ENCODE results near the gene GNLY.
A peak's percentile ranks its signal among the peaks of the same experiment; 100 is the strongest.

Gene GNLY

DNA sequence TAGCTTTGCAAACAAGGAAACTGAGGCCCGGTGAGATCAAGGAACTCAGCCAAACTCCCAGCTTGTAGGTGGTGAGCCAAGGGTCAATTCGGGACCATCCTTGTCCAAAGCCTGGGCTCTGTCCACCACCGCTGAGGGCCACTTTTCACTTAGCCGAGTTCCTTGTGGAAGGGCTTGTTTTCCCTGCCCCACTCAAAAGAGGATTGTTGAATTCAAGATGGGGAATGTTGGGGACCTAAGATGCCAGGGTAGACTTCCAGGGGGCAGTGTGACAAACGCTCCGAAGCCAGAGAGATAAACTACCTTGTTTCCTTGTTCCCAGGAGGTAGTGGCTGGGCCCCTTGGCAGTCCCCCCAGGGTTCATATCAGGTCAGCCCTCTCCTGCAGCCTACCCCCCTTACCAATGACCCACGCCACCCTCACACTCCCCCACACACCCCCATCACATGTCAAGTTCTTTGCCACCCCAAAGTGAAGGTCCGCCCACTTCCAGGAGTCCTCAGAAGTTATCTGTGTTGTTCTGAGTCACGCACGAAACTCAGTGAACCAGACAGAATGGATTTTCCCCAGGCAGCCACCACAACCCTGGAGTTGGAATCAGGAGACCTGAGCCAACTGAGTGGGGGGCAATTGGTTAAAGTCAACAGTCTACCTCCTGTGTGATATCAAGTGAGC is 49.3 kb downstream of the GNLY start:
- DNase-seq, result no peak

DNA sequence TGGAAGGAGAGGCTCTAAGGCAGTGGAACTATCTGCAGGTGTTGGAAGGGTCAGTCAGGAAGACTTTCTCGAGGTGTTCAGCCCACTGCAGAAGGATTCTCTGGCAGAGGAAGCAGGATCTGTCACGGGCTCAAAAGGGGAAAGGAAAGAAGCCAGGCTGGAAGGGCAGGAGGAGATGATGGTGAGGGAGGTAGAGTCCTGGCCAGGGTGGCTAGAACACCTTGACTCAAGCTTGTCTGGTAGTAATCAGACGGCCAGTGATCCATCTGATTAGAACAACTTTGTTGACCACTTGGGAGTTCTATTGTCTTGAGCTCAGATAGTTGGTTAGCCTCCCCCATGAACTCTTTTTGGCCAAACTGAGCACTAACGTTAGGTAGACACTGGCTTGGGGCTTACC is 49.9 kb downstream of the GNLY start:
- no peak for DNase-seq

DNA sequence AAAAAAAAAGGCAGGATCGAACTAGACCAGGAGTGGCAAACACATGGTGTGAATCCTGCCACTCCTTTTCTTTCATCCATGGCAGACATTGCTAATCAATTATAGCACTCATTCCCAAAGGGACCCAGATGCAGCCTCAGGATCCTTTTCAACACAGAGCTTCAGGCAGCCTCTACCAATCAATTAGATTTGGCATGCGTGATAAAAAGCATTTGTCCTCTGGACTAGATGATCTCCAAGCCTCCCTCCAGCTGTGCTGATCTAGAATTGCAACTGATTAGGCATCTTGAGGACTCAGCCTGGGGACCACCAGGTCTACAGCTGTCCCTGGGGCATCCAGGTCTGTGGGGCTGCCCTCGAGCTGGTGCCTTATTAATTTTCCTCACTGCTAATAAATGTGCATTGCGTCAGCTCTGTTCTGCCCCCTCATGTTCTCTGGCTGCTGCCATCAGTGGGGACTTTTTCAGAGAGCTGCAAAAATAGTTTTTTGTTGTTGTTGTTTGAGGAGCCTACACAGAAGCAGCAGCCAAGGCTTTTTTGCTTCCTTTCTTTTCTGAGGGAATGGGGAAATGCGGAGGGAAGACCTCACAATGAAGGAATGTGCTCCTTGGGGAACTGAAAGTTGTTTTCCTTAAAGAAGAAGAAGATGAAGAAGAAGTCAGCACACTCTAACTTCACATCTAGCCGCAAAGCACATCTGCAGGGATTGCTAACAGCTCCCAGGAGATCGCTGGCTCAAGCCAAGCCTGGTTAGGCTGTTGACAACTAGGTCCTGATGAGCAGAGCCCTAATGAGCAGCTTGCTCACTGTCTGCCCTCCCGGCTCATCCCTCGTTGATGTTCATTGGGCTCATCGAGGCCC is 50.8 kb downstream of the GNLY start:
- peak in 33 of 56 donors; percentile 19 to 77 (median 44) for DNase-seq

DNA sequence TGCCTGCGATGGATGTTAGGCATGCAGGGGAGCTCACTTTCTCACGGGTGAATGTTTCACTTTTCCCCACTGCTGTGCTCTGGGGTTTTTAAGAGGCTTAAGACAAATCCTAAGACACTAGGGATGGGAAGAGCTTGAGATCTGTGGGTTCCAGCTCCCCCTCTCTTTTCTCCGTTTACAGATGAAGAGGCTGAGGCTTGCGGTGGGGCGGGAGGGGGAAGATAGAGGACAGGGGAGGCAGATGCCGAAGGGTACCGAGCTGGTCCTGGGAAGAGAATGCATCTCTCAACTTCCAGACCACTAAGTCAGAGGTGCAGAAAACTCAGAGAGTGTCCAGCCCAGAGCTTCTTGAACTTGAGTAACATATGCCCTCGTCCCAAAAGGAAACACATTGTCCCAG is 51.5 kb downstream of the GNLY start:
- DNase-seq, result no peak

DNA sequence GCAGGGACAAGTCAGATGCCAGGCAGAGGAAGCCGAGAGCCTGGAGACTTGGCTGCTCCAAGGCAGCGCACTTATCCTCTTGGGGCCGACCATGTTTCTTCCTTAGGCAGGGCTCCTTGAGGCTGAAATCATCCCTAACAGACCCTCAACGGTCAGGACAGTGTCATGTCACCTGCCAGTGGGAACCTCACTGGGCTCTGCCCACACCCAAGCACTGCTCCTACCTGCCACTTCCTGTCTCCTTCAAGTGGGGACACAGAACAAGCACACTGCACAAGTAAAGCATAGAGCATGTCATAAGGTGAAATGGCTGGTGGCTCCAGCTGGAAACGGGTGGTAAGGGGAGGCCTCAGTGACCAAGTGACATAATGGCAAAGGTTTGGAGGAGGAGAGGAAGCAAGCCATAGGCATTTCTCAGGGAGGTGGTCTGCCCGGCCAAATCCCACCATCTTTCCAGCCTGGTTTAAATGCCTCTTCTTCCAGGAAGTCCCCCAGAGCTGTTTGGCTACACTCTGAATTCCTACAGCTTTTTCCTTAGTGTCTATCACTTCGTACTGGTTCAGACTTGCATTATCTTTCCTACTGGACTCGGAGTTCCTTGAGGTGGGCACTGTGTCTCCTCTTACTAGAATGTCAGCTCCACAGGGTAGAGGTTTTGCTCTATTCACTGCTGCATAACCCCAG is 52.3 kb downstream of the GNLY start:
- DNase-seq, result no peak

DNA sequence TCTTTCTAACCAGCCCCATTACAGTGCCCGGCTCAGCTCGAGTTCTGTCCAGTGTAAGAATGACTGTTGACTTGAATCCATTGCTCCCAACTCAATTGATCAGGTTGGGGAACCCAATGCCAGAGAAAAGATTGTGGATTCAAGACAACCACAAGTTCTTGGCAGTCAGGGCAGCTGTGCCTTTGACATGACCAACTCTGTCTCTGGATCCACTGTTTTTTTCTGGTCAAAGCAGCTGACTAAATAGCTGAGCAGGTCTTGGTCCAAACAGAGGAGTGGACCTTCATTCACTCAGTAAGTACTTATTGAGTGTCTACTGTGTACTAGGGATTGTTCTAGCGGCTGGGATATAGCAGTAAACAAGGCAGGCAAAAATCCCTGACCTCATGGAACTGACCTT is 53.3 kb downstream of the GNLY start:
- no peak for DNase-seq

DNA sequence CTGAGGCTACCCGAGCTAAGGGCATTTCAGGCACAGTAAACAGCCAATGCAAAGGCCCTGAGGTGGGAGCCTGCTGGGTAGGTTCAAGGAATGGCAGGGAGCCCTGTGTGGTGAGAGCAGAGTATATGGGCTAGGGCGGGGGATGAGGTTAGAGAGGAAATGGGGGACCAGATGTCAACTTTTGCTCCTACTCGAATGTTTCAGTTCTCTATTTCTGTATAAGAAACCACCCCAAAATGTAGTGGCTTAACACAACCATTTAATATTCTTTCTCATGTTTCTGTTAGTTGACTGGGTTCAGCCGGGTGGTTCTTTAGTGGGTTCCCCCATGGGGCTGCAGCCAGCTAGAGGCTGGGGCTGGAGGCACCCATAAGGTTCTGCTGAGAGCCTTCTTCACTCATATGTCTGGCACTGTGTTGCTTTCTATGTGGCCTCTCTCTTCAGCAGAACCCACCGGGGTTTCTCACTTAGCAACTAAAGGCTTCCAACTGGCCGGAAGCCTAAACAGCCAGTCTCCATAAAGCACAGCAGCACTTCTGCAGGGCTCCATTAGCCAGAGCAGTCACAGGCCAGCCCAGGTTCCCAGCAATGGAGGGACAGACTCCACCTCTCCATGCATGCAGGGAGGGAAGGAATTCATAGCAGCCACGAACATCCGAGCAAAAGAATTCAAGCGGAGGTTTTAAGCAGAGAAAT is 54.0 kb downstream of the GNLY start:
- DNase-seq, result no peak

Measured in amygdala (tissue), 56 donors.